K562 (cell line): ENCODE measurements around the gene COL8A2.

Experiments
- CCAR2 ChIP-seq: fragments of 200-400 bp; formaldehyde crosslinking; IDR thresholded peaks from 2 replicates; pipeline ENCODE4 v1.6.1; 2017; ENCODE audit warnings: mild to moderate bottlenecking, low read depth, low read length
- CHD4 ChIP-seq: fragments of 200-600 bp; sonication (generic); IDR thresholded peaks from 3 replicates; pipeline ENCODE4 v1.6.1; 2012; ENCODE audit warnings: low read depth, mild to moderate bottlenecking, mixed read lengths, low read length, inconsistent platforms; ENCODE audit not compliant: insufficient read depth, insufficient replicate concordance, poor library complexity, severe bottlenecking
- EHMT2 ChIP-seq: fragments of 450-650 bp; IDR thresholded peaks from 2 replicates; pipeline ENCODE4 v1.6.1; 2018; ENCODE audit warnings: antibody characterized with exemption
- FOXP1 ChIP-seq: sonication (generic); formaldehyde crosslinking; IDR thresholded peaks from 2 replicates; pipeline ENCODE4 v1.8.0; 2022; ENCODE audit warnings: mild to moderate bottlenecking, missing genetic modification reagents
- KLF10 ChIP-seq: fragments of 250-450 bp; sonication (Bioruptor Pico); IDR thresholded peaks from 2 replicates; pipeline ENCODE4 v1.6.1; 2021; ENCODE audit warnings: matching md5 sums
- POLR2AphosphoS5 ChIP-seq: IDR thresholded peaks from 2 replicates; pipeline ENCODE4 v1.6.1; 2011; ENCODE audit warnings: mild to moderate bottlenecking, low read depth, low read length, moderate library complexity; ENCODE audit not compliant: control insufficient read depth, insufficient read depth
- SRSF1 ChIP-seq: fragments of 200-400 bp; formaldehyde crosslinking; IDR thresholded peaks from 2 replicates; pipeline ENCODE4 v1.6.1; 2017; ENCODE audit warnings: mild to moderate bottlenecking, low read depth, low read length, moderate library complexity
- TAF1 ChIP-seq: IDR thresholded peaks from 2 replicates; pipeline ENCODE4 v1.6.1; 2011; ENCODE audit warnings: mild to moderate bottlenecking, low read length, moderate library complexity; ENCODE audit not compliant: insufficient read depth, control insufficient read depth, severe bottlenecking; ENCODE audit errors: extremely low read depth
- XRCC4 ChIP-seq: IDR thresholded peaks from one replicate; pipeline ENCODE4 v1.6.1; 2011; ENCODE audit not compliant: insufficient read depth, insufficient read length; ENCODE audit errors: extremely low read depth
- TF ChIP-seq, protein P1 (sequence below), 3 experiments: IDR thresholded peaks in 2 of 3; conservative IDR thresholded peaks in 1 of 3; 2 replicates each; pipeline ENCODE4 v1.5.1; 2011 to 2012; ENCODE audit warnings: low read length in 3 of 3, mild to moderate bottlenecking in 3 of 3, control low read depth in 2 of 3, improper control_type of control experiment in 1 of 3, inconsistent platforms in 1 of 3, low read depth in 1 of 3, mixed read lengths in 1 of 3, moderate library complexity in 1 of 3; ENCODE audit not compliant: insufficient read depth in 2 of 3
- TF ChIP-seq, protein P2 (sequence below), 2 experiments: fragments of 450-650 bp; formaldehyde crosslinking in 1 of 2; IDR thresholded peaks; 2 replicates each; pipeline versions ENCODE4 v1.4.0 to v1.6.1; 2014 to 2020; ENCODE audit warnings: mild to moderate bottlenecking in 2 of 2, borderline replicate concordance in 1 of 2, low read depth in 1 of 2

DNA sequence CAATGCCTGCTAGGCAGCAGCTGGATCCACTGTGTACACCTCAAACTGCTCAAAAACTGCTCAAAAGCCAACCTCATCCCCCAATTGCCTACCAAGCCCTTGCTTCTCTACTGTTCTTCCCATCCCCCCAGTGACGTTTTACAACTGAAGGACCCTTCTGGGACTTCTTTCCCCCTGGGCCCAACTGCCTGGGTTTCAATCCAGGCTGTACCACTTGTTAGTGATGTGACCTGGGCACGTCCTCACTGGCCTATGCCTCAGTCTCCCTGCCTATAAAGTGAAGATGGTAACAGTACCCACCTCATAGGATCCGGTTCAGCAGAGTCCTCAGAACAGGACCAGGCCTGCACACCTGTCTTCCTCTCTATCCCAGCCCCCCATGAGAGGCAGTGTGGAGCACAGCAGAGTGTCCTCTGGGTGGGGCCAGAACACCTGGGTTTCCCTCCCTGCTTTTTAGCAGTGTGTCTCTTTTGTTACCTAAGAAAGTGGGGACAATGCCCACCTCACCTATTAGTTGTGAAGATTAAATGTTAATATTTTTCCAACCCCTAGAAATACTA is 43.0 kb downstream of the COL8A2 start:
- TF ChIP-seq, protein P1, sequence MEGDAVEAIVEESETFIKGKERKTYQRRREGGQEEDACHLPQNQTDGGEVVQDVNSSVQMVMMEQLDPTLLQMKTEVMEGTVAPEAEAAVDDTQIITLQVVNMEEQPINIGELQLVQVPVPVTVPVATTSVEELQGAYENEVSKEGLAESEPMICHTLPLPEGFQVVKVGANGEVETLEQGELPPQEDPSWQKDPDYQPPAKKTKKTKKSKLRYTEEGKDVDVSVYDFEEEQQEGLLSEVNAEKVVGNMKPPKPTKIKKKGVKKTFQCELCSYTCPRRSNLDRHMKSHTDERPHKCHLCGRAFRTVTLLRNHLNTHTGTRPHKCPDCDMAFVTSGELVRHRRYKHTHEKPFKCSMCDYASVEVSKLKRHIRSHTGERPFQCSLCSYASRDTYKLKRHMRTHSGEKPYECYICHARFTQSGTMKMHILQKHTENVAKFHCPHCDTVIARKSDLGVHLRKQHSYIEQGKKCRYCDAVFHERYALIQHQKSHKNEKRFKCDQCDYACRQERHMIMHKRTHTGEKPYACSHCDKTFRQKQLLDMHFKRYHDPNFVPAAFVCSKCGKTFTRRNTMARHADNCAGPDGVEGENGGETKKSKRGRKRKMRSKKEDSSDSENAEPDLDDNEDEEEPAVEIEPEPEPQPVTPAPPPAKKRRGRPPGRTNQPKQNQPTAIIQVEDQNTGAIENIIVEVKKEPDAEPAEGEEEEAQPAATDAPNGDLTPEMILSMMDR (IDR thresholded peaks at IDR 0.05 in 2 of 3, conservative IDR thresholded peaks at IDR 0.05 in 1 of 3; ENCODE audit: insufficient read depth in 2 of 3, low read depth in 1 of 3, low read length in 3 of 3): peak; percentile 22 to 39 (median 23); a peak in 2 of 6 replicates
- TF ChIP-seq FOXP1 (CRISPR knock-in tag) (no peak), SRSF1 (no peak), CCAR2 (no peak), TAF1 (no peak), XRCC4 (no peak), EHMT2 (no peak), POLR2AphosphoS5 (no peak), KLF10 (no peak), CHD4 (no peak)
- TF ChIP-seq, protein P2, sequence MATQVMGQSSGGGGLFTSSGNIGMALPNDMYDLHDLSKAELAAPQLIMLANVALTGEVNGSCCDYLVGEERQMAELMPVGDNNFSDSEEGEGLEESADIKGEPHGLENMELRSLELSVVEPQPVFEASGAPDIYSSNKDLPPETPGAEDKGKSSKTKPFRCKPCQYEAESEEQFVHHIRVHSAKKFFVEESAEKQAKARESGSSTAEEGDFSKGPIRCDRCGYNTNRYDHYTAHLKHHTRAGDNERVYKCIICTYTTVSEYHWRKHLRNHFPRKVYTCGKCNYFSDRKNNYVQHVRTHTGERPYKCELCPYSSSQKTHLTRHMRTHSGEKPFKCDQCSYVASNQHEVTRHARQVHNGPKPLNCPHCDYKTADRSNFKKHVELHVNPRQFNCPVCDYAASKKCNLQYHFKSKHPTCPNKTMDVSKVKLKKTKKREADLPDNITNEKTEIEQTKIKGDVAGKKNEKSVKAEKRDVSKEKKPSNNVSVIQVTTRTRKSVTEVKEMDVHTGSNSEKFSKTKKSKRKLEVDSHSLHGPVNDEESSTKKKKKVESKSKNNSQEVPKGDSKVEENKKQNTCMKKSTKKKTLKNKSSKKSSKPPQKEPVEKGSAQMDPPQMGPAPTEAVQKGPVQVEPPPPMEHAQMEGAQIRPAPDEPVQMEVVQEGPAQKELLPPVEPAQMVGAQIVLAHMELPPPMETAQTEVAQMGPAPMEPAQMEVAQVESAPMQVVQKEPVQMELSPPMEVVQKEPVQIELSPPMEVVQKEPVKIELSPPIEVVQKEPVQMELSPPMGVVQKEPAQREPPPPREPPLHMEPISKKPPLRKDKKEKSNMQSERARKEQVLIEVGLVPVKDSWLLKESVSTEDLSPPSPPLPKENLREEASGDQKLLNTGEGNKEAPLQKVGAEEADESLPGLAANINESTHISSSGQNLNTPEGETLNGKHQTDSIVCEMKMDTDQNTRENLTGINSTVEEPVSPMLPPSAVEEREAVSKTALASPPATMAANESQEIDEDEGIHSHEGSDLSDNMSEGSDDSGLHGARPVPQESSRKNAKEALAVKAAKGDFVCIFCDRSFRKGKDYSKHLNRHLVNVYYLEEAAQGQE (IDR thresholded peaks at IDR 0.05; ENCODE audit: borderline replicate concordance): no peak
- TF ChIP-seq, protein P2 (CRISPR knock-in tag; IDR thresholded peaks at IDR 0.05; ENCODE audit: low read depth): no peak
